GM19328 (cell line): ENCODE data around the gene ATG2B.
"Not testable (repeated sequence)": the region's sequence is repeated elsewhere in the genome, so short reads cannot be mapped to it uniquely, and the experiment has no call there.

Experiments used
- ATAC-seq: cut with Tn5 transposase; IDR thresholded peaks from one replicate; pipeline ENCODE4 v1.9.1; 2021; ENCODE audit warnings: mild to moderate bottlenecking, moderate library complexity; ENCODE audit not compliant: unreplicated experiment

ATG2B gene

DNA sequence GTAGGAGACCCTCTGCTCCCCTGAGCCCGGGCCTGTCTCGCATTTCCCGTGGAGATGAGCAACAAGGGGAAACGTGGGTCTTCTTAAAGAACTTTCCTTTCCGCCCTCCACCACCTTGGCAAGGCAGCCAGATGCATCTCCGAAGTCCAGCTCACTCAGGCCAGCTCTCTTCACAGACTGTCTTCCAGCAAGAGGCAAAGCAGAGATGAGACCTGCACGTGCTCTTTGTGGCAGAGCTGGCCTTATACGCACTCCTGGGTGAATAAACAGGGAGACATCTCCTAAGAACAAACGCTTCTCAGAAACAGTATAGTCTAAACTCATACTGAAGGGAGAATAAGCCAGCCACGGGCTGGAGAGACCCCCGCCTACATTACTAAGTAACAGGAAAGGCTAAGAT is 108.5 kb downstream of the ATG2B start:
- no peak for ATAC-seq

DNA sequence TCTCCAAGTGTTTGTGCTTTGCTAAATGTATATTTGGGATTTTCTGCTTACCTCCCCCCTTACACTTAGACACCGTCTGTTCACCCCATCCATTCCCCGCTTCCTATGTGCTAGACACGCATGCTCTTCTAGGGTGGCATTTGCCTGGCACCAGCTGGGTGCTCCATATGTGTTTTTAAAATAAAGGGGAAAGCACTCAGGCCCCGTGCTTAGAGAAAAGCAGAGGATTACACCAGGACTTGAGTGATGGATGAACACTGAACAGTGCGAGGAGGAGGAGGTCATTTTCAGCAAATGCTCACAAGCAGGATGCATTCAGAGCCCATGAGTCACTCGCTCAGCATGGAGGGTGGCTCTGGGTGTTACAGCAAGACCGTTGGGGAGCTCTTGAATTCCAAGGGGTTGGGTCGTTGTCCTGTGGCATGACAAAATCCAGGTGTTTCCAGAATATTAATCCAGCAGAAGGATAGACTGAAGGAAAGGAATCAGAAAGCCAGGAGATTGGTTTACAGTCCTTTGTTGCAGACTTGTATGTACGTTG is 110.1 kb downstream of the ATG2B start:
- no peak for ATAC-seq

DNA sequence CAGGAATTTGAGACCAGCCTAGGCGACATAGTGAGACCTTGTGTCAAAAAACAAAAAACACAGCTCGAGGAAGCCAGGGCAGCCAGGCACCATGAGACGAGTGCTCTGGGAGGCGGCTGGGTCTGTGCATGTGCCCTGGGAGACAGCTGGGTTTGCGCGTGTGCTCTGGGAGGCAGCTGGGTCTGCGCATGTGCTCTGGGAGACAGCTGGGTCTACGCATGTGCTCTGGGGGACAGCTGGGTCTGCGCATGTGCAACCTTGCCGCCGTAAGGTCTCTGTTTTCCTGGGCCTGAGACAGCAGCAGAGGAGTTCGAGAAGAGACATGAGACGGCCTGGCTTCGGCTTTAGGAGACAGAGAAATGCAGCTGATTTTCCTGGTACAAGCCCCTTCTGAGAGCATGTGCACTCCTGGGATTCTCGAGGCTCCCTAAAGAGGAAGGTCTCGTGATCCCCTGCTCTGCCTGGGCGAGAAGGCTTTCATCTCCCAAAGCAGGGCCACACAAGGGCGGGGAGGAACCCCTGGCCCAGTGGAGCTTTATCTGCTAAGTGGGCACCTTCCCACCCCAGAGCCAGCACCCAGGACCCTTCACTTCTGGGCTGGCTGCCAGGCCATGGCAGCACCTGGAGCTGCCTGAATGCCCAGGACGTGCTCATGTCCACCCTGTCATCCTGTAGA is 110.7 kb downstream of the ATG2B start:
- ATAC-seq, result no peak

DNA sequence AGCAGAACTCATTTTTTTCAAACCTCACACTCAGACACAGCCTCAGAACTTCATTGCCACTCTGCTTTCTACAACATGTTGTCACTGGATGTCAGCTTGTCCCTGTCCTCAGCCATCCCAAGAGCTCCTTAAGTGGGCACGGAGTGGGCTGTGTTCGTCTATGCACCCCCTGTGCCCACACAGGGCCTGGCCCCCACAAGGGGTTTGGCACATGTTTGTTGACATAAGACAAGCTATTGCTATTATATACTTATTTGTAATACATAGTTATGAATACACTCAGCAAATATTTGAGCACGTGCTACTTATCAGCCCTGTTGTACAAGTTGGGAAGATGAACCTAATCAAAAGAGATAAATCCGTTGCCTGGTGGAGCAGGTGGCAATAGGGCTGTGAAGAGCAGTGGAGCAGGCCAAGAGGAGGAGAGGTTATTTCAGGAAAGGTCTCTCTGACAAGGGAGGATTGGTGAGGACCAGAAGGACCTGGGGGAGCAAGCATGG is 111.4 kb downstream of the ATG2B start:
- no peak for ATAC-seq

DNA sequence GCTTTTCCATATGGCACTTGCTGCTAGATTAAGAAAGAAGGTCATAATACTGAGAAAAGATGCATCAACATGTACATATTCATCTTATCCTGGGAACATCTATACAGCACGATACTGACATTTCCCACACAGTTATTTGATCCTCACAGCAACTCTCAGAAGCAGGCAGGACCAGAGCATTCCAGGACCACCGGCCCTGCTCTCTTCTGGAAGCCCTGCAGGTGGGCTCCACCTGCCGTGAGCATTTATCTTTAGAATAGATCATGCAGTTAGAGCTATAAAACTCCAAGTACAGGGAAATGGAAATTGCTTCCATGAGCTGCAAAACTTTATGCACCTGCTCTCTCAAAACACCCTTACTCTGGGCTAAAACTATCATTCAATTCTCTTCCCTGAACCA is 112.7 kb downstream of the ATG2B start:
- ATAC-seq, result no peak

DNA sequence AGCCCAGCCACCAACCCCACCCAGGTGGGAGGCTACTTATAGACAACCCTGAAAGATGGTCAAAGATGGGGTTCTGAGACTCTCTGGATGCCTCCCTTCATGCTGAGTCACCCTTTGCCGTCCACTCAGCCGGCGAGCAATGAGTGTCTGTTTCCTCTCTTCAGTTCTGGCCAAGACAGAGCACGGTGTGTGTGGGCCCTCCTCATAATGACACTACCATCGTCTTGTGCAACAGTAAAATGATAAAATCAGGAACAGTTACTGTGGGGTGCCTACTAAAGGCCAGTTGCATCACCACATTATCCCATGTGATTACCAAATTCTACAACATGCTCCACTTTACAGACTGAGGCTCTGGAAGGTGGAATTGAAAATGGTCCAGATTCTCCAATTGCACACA is 114.1 kb downstream of the ATG2B start:
- no peak for ATAC-seq

DNA sequence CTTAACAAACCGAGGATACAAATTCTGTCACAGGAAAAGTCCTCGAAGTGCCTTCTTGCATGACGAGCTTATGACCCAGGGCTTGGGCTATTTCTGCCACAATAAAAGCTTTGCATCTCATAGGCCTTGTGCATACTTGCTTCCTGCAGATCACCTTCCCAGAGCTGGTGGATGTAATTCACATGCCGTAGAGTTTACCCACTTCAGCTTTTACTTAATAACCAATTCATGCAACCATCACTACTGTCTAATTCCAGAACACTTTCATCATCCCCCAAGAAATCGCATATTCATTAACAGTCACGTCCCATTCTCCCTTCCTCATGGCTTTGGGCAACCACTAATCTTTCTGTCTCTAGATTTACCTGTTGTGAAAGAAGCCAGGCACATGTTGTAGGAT is 116.1 kb downstream of the ATG2B start:
- ATAC-seq, result no peak

DNA sequence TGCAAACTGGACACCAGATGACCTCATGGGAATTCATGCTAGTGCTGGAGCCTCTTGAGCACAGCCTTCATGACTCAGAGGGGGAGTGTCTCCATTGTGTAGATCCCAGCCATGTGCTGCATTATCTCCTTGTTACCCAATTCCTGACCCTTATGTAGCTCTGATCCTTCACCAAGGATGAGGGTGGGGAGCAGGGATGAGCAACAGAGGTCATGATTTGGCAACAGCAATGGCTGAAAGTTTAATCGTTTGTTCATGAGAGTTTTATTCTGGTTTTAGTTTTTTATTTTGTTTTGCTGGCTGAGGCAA is 116.6 kb downstream of the ATG2B start:
- ATAC-seq, result no peak

DNA sequence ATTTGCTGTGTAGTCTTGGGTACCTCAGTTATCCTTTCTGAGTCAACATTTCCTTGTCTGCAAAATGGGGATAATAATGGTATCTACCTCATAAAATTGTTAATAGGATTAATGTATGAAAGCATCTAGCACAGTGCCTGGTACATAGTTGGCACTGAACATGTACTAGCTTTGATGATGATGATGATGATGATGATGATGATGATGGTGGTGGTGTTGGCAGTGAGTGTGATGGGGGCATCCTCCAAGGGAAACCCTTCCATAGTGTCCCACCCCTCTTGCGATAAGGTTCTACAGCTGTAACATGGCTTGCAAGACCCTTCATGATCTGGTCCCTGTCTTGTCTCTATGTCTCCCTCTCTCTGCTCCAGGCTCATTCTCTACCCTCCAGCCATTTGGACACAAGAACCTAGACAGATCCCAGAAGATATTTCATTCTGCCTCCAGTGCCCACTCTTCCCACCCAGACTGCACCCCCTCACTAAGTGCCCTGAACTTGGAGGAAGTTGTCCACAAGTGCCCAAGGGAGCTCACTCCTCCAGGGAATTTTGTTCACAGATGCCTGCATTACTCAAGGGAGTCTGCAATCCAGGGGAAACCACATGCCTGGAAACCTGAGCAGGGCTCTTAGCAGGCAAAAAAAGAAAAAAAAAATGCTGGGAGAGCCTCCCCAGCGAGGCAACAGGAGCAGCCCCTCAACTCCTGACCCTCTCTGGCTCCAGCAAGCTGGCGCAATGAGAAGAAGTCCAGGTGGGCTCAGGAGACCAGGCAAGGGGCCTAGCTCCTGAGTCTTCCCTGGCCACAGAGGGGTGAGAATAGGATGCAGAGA is 117.2 kb downstream of the ATG2B start:
- no peak for ATAC-seq

DNA sequence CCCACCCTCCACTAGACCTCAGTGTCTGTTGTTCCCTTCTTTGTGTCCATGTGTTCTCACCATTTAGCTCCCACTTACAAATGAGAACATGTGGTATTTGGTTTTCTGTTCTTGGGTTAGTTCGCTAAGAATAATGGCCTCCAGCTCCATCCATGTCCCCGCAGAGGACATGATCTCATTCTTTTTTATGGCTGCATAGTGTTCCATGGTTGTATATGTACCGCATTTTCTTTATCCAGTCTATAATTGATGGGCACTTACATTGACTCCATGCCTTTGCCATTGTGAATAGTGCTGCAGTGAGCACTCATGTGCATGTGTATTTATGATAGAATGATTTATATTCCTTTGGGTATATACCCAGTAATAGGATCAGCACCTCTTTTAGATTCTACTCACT is 118.1 kb downstream of the ATG2B start:
- not testable (repeated sequence) for ATAC-seq

DNA sequence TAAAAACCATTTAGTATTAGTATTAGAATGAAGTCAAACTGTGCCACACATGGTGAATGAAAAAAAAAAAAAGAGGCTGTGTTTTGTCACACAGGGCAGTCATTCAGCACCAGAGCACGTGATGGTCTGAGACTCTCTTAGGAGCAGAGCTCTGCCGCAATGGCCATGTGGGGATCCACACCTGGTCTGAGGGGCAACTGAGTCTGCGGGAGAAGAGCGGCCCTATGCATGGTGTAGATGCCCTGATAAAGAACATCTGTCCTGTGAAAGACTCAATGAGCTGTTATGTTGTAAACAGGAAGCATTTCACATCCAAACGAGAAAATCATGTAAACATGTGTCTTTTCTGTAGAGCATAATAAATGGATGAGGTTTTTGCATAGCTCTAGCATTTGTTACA is 119.4 kb downstream of the ATG2B start:
- no peak for ATAC-seq

DNA sequence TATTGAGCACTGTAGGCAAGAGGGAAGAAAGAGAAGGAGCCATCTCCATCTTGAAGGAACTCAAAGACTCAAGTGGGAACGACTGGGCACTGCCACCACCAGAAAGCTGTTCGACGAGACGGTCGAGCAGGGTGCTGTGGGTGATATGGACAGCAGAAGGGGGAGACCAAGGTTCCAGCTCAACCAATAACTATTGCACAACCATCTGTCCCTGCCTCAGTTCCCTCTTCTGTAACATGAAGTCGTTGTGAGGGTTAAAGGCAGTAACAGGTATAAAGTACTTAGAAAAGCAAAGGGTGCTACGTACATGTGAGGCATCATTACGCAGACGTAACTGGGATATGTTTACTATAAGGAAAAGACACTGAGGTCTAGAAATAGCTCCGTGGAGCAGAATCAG is 121.0 kb downstream of the ATG2B start:
- ATAC-seq, result no peak

DNA sequence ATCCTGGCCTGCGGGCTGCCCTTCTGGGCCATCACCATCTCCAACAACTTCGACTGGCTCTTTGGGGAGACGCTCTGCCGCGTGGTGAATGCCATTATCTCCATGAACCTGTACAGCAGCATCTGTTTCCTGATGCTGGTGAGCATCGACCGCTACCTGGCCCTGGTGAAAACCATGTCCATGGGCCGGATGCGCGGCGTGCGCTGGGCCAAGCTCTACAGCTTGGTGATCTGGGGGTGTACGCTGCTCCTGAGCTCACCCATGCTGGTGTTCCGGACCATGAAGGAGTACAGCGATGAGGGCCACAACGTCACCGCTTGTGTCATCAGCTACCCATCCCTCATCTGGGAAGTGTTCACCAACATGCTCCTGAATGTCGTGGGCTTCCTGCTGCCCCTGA is 122.5 kb downstream of the ATG2B start:
- ATAC-seq, result no peak

DNA sequence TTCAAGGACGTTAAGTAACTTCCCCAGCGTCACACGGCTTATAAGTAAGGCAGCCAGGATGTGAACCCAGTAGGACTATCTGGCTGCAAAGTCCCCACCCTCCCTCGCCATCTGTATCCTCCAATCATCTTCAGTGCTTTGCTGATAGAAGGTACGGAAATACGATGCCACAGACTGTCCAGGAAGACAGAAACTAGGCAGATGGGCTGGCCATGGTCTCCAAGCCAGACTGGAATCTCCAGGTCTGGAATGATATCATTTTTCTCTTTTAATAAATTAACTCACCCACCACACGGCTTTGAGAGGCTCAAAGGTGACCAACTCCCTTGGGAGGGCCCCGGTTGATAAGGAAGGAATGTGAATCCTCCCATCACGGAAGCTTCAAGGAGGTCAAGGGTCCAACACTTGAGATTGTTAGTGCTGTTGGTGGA is 123.4 kb downstream of the ATG2B start:
- no peak for ATAC-seq

DNA sequence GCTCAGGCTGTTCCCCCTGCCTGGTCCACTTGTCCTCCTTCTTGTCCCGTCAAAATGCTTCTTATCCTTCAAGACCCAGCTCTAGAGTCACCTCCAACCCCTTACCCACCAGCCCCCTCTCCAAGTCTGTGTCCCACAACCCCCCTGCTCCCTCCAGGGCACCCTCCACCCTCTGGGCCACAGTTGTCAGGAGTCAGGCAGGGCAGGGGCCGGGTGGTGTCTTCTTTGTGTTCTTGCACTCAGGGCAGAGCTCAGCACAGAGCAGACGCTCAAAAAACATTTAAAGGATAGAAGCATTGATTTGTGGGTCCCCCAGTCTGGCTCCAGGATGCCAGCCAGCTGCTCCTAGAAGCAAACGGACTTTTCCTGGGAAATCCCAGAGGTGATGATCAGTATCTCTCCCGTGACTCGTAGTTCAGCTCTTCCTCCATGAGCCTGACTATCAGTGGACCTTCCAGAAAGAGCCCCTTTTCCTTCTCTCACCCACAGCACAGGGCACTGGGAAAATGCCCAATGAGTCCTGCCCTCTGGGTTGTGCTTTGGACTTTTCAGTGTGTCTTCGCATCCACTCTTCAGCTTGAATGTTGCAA is 124.4 kb downstream of the ATG2B start:
- no peak for ATAC-seq

DNA sequence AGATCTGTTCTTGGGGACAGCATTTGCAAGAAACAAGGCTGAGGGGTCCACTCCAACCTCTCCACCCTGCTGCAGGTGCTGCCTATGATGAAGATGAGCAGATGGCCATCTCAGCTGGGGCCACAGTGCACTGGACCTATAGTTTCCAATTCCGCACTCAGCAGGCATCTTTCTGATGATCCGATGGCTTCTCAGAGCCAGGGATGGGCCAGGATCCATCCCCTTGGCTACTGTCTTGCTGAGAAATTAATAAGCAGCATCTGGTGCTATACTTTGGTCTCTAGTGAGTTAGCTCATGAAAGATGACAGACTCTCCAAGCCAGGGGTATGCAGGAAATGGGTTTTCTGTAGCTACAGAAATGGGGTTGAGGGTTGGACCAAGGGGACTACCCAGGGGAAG is 125.5 kb downstream of the ATG2B start:
- ATAC-seq, result no peak

DNA sequence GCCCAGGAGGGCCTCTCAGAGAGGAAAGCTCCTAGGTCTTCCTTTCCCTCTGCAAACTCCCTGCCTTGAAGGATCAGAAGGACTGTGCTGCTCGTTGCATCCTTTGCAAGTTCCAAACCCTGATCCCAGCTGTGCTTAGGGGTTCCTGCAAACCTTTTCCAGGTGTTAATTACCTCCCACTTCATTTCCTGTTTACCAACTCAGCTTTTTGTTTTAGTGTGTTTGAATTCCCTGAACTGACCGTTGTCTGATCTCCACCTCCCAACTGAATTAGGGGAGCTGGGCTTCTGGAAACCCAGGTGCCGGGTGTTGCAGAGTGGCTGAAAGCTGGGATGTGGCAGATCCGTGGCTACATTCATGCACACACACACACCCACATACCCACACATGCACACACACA is 127.7 kb downstream of the ATG2B start:
- ATAC-seq, result no peak

DNA sequence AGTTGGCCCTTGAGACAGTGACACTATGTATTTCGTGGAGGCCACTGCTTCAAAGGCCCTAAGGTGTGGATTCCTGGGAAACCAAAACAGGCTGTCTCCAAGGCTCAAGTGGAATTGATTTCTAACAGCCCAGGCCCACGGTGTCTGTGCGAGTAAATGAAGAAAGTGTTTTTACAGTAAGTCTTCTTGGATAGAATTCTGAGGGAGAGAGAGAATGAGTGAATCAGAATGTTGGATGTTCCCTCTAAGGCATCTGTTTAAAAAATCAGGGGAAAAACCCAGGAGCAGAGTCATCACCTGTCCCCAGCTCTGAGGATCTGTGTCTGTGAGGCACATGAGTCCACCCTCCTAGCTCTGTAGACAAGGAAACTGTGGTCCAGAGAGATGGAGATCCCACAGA is 129.5 kb downstream of the ATG2B start:
- no peak for ATAC-seq

DNA sequence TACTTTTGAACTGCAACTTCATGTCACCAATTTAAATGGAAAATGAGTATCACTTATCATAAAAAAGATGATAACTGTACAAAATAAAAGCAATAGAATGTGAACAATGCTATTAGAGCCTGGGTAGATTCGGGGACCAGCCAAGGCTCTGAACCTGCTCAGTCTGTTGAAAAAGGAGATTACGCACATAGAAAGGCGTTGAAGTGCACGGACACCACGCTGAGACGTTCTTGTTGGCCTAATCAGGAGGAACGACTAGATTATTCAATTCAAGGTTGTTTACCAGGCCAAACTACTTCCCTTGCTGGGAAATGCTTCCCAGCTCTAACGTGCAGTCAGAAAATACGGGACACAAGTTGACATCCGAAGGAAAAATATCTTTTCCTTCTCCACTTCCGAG is 130.6 kb downstream of the ATG2B start:
- no peak for ATAC-seq

DNA sequence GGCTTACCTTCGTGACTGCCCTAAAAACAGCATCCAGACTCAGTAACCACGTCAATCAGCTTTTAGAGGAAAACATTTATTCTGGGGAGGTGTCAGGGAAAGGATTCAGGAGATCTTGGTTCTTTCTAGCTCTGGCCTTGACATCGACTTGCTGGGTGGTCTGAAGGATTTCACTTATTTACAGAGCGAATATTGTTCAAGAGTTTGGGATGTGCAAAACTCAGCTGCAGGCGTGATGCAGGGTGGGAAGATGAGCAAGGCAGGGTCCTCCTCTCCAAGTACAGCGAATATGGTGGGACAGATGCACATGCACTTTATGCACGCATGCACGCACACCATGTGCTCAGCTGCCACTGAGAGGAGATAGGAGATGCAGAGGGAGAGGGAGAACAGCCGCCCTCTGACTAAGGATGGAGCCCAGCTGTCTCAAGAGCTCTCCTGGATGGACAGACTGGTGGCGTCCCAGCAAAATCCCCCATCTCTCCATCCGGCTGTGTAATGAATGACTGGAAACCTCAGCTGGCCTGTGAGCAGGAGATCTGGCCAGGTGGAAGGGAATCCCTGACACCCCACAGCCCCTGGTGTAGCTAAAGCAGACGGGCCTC is 131.5 kb downstream of the ATG2B start:
- ATAC-seq, result no peak

DNA sequence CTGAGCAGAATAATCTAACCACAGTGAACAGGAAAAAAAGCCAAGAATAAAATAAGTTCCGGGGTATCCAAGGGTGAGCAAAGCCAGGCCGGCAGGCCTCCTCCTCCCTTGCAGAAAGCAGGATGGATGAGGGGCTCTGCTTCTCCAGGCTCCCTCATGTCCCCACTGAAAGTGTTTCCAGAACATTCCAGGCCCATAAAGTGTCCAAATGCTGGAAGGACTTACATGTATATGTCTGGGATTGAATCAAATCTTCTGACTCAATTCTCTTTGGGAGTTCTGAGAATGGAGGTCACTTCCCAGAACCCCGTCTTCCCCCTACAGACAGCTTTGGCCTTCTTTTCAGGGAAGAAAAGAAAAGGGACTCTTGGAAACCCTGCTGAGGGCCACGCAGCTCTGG is 132.1 kb downstream of the ATG2B start:
- ATAC-seq, result no peak

DNA sequence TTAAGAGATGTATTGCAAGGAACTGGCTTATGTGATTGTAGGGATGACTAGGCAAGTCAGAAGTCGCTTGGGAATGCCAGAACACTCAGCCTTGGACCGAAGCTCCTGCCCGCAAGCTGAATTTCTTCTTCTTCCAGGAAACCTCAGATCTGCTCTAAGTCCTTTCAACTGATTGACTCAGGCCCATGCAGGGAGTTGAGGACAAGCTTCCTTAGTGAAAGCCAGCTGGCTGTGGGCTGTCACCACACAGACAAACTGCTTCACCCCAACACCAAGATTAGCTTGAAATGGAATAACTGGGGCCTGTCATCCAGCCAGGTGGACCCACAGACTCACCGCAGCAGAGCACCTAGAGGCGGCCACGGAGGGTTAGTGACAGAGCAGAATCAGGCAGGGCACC is 133.8 kb downstream of the ATG2B start:
- ATAC-seq, result no peak
